Breast epithelium (tissue), 4 donors: ENCODE data around the gene ADAMTSL2. TPM values are rescaled to one million over a fixed set of nuclear protein-coding genes. Genes with fewer than 3 reads are reported as not detected.

Experiments used
- DNase-seq, 2 donors: peaks; one replicate each; pipeline ENCODE4 v3.0.0-alpha.2; 2019; ENCODE audit warnings: low spot score in 2 of 2
- H3K27ac ChIP-seq, 2 donors: fragments of 200-600 bp; sonication (generic) in 1 of 2; one replicate each; pipeline ENCODE4 v1.5.1; 2016 to 2019; ENCODE audit warnings: mild to moderate bottlenecking in 1 of 2
- H3K27me3 ChIP-seq, 2 donors: fragments of 200-600 bp; sonication (generic) in 1 of 2; one replicate each; pipeline versions ENCODE4 v1.5.1 to v1.6.0; 2017 to 2019; ENCODE audit warnings: control low read depth in 1 of 2, mild to moderate bottlenecking in 1 of 2
- H3K36me3 ChIP-seq: fragments of 200-600 bp; one replicate; pipeline ENCODE4 v1.5.1; 2019
- H3K4me1 ChIP-seq, 2 donors: fragments of 200-600 bp; sonication (generic); one replicate each; pipeline ENCODE4 v1.5.1; 2016 to 2019; ENCODE audit warnings: control low read depth in 1 of 2
- H3K4me3 ChIP-seq, 3 donors: fragments of 200-600 bp; sonication (generic); 1 replicate in 2 of 3; 2 replicates in 1 of 3; pipeline ENCODE4 v1.5.1; 2016 to 2019; ENCODE audit warnings: mild to moderate bottlenecking in 3 of 3, moderate library complexity in 2 of 3
- H3K9me3 ChIP-seq, 2 donors: fragments of 200-600 bp; sonication (generic) in 1 of 2; one replicate each; pipeline ENCODE4 v1.5.1; 2016 to 2019; ENCODE audit warnings: control low read depth in 1 of 2
- POLR2A ChIP-seq: fragments of 450-650 bp; IDR thresholded peaks from one replicate; pipeline ENCODE4 v1.6.1; 2016; ENCODE audit warnings: antibody characterized with exemption, mild to moderate bottlenecking, moderate library complexity
- POLR2AphosphoS5 ChIP-seq, 3 donors: sonication (generic); formaldehyde crosslinking; IDR thresholded peaks; one replicate each; pipeline ENCODE4 v1.6.1; 2017; ENCODE audit warnings: antibody characterized with exemption in 3 of 3
- intact Hi-C: fragments of 100-400 bp; cut with DNase I; formaldehyde crosslinking; loops from one replicate; pipeline ENCODE4 v1.15.1; 2023; ENCODE audit warnings: low total_unique reads
- total RNA-seq, 3 donors: library from RNA; depleted of rRNA; stranded (reverse); fragments of >200 nt; gene quantifications; one replicate each; pipeline ENCODE4 v1.1.0, GENCODE V29; 2016
- TF ChIP-seq, protein P1 (sequence below), 3 donors: fragments of 450-650 bp; IDR thresholded peaks; one replicate each; pipeline ENCODE4 v1.5.1; 2016 to 2017; ENCODE audit warnings: antibody characterized with exemption in 3 of 3, mild to moderate bottlenecking in 3 of 3, moderate library complexity in 3 of 3

Gene ADAMTSL2
- total RNA-seq, 3 donors from 2014 or later: 0.33 to 0.80 (median 0.44) TPM

- H3K4me3 ChIP-seq: no peak overlapping the region
- intact Hi-C loops: loop anchor here (10.0 kb wide), 1 partner anchor 85 kb away; no protein-coding TSS in a partner anchor
- H3K4me1 ChIP-seq: no peaks in the 10 kb centered on the region
- H3K27me3 ChIP-seq: peaks cover 0 to 12% of the 10 kb centered on the region in 2 donors
- H3K27ac ChIP-seq: no peak overlapping the region
- TF ChIP-seq POLR2A (no peak), POLR2AphosphoS5 (IDR thresholded peaks at IDR 0.05) (no peak)
- TF ChIP-seq, protein P1, sequence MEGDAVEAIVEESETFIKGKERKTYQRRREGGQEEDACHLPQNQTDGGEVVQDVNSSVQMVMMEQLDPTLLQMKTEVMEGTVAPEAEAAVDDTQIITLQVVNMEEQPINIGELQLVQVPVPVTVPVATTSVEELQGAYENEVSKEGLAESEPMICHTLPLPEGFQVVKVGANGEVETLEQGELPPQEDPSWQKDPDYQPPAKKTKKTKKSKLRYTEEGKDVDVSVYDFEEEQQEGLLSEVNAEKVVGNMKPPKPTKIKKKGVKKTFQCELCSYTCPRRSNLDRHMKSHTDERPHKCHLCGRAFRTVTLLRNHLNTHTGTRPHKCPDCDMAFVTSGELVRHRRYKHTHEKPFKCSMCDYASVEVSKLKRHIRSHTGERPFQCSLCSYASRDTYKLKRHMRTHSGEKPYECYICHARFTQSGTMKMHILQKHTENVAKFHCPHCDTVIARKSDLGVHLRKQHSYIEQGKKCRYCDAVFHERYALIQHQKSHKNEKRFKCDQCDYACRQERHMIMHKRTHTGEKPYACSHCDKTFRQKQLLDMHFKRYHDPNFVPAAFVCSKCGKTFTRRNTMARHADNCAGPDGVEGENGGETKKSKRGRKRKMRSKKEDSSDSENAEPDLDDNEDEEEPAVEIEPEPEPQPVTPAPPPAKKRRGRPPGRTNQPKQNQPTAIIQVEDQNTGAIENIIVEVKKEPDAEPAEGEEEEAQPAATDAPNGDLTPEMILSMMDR (IDR thresholded peaks at IDR 0.05): no peak
- H3K9me3 ChIP-seq: no peaks in the 10 kb centered on the region
- DNase-seq: no peak
- H3K36me3 ChIP-seq: no peaks in the 10 kb centered on the region
Observed at GRCh38 chr9:133489253-133490190, 45.0 kb upstream of the ADAMTSL2 start.

DNA sequence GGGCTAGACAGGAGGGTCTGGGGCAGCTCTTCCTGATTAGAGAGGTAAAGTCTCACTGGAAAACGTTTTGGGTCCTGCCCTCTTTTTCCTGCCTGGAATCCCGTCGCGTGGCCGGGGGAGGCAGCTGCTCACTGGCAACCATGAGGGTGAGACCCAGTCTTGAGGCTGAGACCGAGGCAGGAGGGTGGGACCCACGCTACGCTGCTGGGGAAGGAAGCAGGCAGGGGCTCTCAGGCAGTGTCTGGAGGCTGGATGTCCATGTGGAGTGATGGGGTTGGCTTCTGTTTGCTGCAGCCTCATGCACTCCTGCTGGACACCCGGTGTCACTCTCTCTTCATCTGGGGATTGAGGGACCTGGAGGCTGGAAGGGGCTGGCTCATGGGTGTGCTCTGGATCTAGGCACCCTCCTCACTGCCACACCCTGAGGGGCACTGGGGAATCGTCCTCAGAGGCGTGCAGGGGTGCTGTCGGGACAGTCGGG is 44.3 kb upstream of the ADAMTSL2 start:
- DNase-seq: no peak
- Histone ChIP-seq H3K27ac (no peak overlapping the region), H3K4me1 (no peaks in the 10 kb centered on the region), H3K36me3 (no peaks in the 10 kb centered on the region), H3K9me3 (no peaks in the 10 kb centered on the region), H3K4me3 (no peak overlapping the region), H3K27me3 (peaks cover 0 to 12% of the 10 kb centered on the region in 2 donors)
- intact Hi-C loops: no loop called here
- TF ChIP-seq POLR2AphosphoS5 (IDR thresholded peaks at IDR 0.05) (no peak), POLR2A (no peak)

- no peaks in the 10 kb centered on the region for H3K36me3 ChIP-seq
- H3K27me3 ChIP-seq: peaks cover 0 to 12% of the 10 kb centered on the region in 2 donors
- H3K27ac ChIP-seq: no peak overlapping the region
- H3K4me3 ChIP-seq: no peak overlapping the region
- intact Hi-C loops: no loop called here
- H3K4me1 ChIP-seq: no peaks in the 10 kb centered on the region
- no peak for DNase-seq
- no peaks in the 10 kb centered on the region for H3K9me3 ChIP-seq
- TF ChIP-seq POLR2A (no peak), POLR2AphosphoS5 (IDR thresholded peaks at IDR 0.05) (no peak)
- TF ChIP-seq, protein P1 (IDR thresholded peaks at IDR 0.05): no peak
Observed at GRCh38 chr9:133490865-133491655, 43.4 kb upstream of the ADAMTSL2 start.

- DNase-seq: no peak
- H3K36me3 ChIP-seq: no peaks in the 10 kb centered on the region
- H3K4me3 ChIP-seq: no peak overlapping the region
- H3K4me1 ChIP-seq: no peaks in the 10 kb centered on the region
- H3K27ac ChIP-seq: peak overlapping the region in 1 of 2 donors; percentile 84
- intact Hi-C loops: no loop called here
- peaks cover 0 to 16% of the 10 kb centered on the region in 2 donors for H3K27me3 ChIP-seq
- H3K9me3 ChIP-seq: no peaks in the 10 kb centered on the region
- TF ChIP-seq POLR2AphosphoS5 (IDR thresholded peaks at IDR 0.05): no peak
- TF ChIP-seq POLR2A: no peak
- TF ChIP-seq, protein P1 (IDR thresholded peaks at IDR 0.05): no peak
Observed at GRCh38 chr9:133491656-133491925, 42.9 kb upstream of the ADAMTSL2 start.

GRCh38 chr9:133492061-133493021 is 42.2 kb upstream of the ADAMTSL2 start:
- peak overlapping the region; percentile 55 to 84 for H3K27ac ChIP-seq
- TF ChIP-seq POLR2AphosphoS5 (IDR thresholded peaks at IDR 0.05) (no peak), POLR2A (no peak)
- TF ChIP-seq, protein P1 (IDR thresholded peaks at IDR 0.05): no peak
- H3K4me1 ChIP-seq: no peaks in the 10 kb centered on the region
- H3K27me3 ChIP-seq: peaks cover under 1 to 17% of the 10 kb centered on the region in 2 donors
- H3K36me3 ChIP-seq: no peaks in the 10 kb centered on the region
- intact Hi-C loops: no loop called here
- no peaks in the 10 kb centered on the region for H3K9me3 ChIP-seq
- H3K4me3 ChIP-seq: peak overlapping the region in 1 of 3 donors; percentile 37
- DNase-seq: peak in 1 of 2 donors; percentile 46
